GM12878 (cell line): ENCODE results near the gene SH2D7. TPM values are rescaled to one million over a fixed set of nuclear protein-coding genes. Genes with fewer than 3 reads are reported as not detected.

ENCODE experiments used
- ATAC-seq: fragments of 200-7000 bp; cut with Tn5 transposase; 3 replicates; pipeline ENCODE4 v1.9.1; 2020; ENCODE audit warnings: mild to moderate bottlenecking, moderate library complexity
- BruUV-seq: library from RNA; stranded (reverse); fragments of 400-500 nt; replicated peaks from 2 replicates; lab custom pipeline; 2021; lab: Mats Ljungman, UMichigan
- CTCF ChIA-PET: fragments of 300-600 bp; sonication (Branson Sonifier 250); formaldehyde crosslinking; extraction: SDS; loops from one replicate; lab custom pipeline; 2021; ENCODE audit warnings: inconsistent platforms; lab: Yijun Ruan, JAX
- POLR2A ChIA-PET: fragments of 350-600 bp; formaldehyde crosslinking; extraction: SDS; loops from one replicate; lab custom pipeline; 2021; ENCODE audit warnings: inconsistent platforms; lab: Charles Lee
- RAD21 ChIA-PET: fragments of 300-600 bp; sonication (Branson Sonifier 250); formaldehyde crosslinking; loops from one replicate; lab custom pipeline; 2023; ENCODE audit warnings: antibody characterized with exemption; ENCODE audit not compliant: unreplicated experiment; lab: Charles Lee
- SMC1A ChIA-PET: fragments of 300-600 bp; sonication (Branson Sonifier 250); formaldehyde crosslinking; loops from one replicate; lab custom pipeline; 2023; ENCODE audit not compliant: unreplicated experiment, uncharacterized antibody; lab: Charles Lee
- DNase-seq: peaks from one replicate; pipeline ENCODE4 v3.0.0-alpha.2; 2011; ENCODE audit warnings: low read depth, low spot score
- FAIRE-seq: peaks from 3 replicates; lab custom pipeline; 2011; peaks lifted over from hg19 to GRCh38; lab: Jason Lieb, UNC
- H2AFZ ChIP-seq: 2 replicates; pipeline ENCODE4 v1.6.0; 2011; ENCODE audit warnings: low read depth, low read length, control low read depth; ENCODE audit not compliant: control insufficient read depth
- H3K27ac ChIP-seq: 2 replicates; pipeline ENCODE4 v1.5.1; 2011; ENCODE audit warnings: control low read depth; ENCODE audit not compliant: control insufficient read depth, insufficient read depth
- H3K27me3 ChIP-seq, 2 experiments: replicated peaks in 1 of 2; 2 replicates each; pipeline versions ENCODE4 v1.6.0 to v1.6.1; 2011; ENCODE audit warnings: low read length in 1 of 2; ENCODE audit not compliant: control insufficient read depth in 2 of 2, insufficient read depth in 2 of 2
- H3K36me3 ChIP-seq, 2 experiments: 2 replicates each; pipeline ENCODE4 v1.5.1; 2011; ENCODE audit warnings: low read length in 1 of 2; ENCODE audit not compliant: control insufficient read depth in 2 of 2, insufficient read depth in 2 of 2
- H3K4me1 ChIP-seq: 2 replicates; pipeline ENCODE4 v1.6.1; 2011; ENCODE audit warnings: mild to moderate bottlenecking, low read length, moderate library complexity, mixed read lengths; ENCODE audit not compliant: control insufficient read depth, insufficient read depth
- H3K4me2 ChIP-seq: 2 replicates; pipeline ENCODE4 v1.6.0; 2011; ENCODE audit warnings: control low read depth; ENCODE audit not compliant: control insufficient read depth, insufficient read depth
- H3K4me3 ChIP-seq: fragments of 200-600 bp; sonication (generic); 2 replicates; pipeline ENCODE4 v1.5.1; 2016
- H3K79me2 ChIP-seq: 2 replicates; pipeline ENCODE4 v1.6.0; 2011; ENCODE audit warnings: low read length; ENCODE audit not compliant: control insufficient read depth, insufficient read depth
- H3K9ac ChIP-seq: 2 replicates; pipeline ENCODE4 v1.8.0; 2011; ENCODE audit warnings: low read length, control low read depth, mixed read lengths; ENCODE audit not compliant: control insufficient read depth, insufficient read depth
- H3K9me3 ChIP-seq: replicated peaks from 3 replicates; pipeline ENCODE4 v1.5.1; 2011; ENCODE audit warnings: mild to moderate bottlenecking, low read length; ENCODE audit not compliant: control insufficient read depth, insufficient read depth
- H4K20me1 ChIP-seq: 2 replicates; pipeline ENCODE4 v1.6.0; 2011; ENCODE audit not compliant: control insufficient read depth, insufficient read depth
- BCL11A ChIP-seq: IDR thresholded peaks from 2 replicates; pipeline ENCODE4 v1.6.1; 2011; ENCODE audit warnings: low read depth, low read length
- CEBPZ ChIP-seq: fragments of 150-350 bp; IDR thresholded peaks from 2 replicates; pipeline ENCODE4 v1.6.1; 2016; ENCODE audit warnings: low read depth, low read length
- EGR1 ChIP-seq, 2 experiments: IDR thresholded peaks; 1 replicate in 1 of 2; 2 replicates in 1 of 2; pipeline ENCODE4 v1.6.1; 2011 to 2012; ENCODE audit warnings: low read depth in 2 of 2, low read length in 2 of 2, borderline replicate concordance in 1 of 2, mild to moderate bottlenecking in 1 of 2, moderate library complexity in 1 of 2
- JUND ChIP-seq: IDR thresholded peaks from 2 replicates; pipeline ENCODE4 v1.6.1; 2012; ENCODE audit warnings: low read depth, mild to moderate bottlenecking, low read length, improper control_type of control experiment, moderate library complexity
- MTA3 ChIP-seq: IDR thresholded peaks from 2 replicates; pipeline ENCODE4 v1.6.1; 2012; ENCODE audit warnings: low read length, inconsistent platforms, borderline replicate concordance
- MYC ChIP-seq: IDR thresholded peaks from 2 replicates; pipeline ENCODE4 v1.6.1; 2011; ENCODE audit warnings: mild to moderate bottlenecking, low read length, moderate library complexity, inconsistent platforms; ENCODE audit not compliant: insufficient read depth, insufficient replicate concordance, insufficient read length, severe bottlenecking
- RB1 ChIP-seq: fragments of 450-650 bp; formaldehyde crosslinking; IDR thresholded peaks from 2 replicates; pipeline ENCODE4 v1.6.1; 2017; ENCODE audit warnings: mild to moderate bottlenecking, borderline replicate concordance
- RCOR1 ChIP-seq: conservative IDR thresholded peaks from 2 replicates; pipeline ENCODE4 v1.6.1; 2012; ENCODE audit warnings: low read depth, low read length, improper control_type of control experiment
- STAT3 ChIP-seq: IDR thresholded peaks from 2 replicates; pipeline ENCODE4 v1.6.1; 2011; ENCODE audit warnings: low read depth, low read length, improper control_type of control experiment
- TCF3 ChIP-seq: IDR thresholded peaks from 2 replicates; pipeline ENCODE4 v1.6.1; 2012; ENCODE audit warnings: low read depth, mild to moderate bottlenecking, low read length, borderline replicate concordance; ENCODE audit not compliant: insufficient read depth
- WRNIP1 ChIP-seq: IDR thresholded peaks from 2 replicates; pipeline ENCODE4 v1.6.1; 2011; ENCODE audit warnings: low read depth, low read length, improper control_type of control experiment, borderline replicate concordance
- YY1 ChIP-seq: IDR thresholded peaks from 2 replicates; pipeline ENCODE4 v1.6.1; 2011; ENCODE audit warnings: low read depth, mild to moderate bottlenecking, low read length
- ZBED1 ChIP-seq: IDR thresholded peaks from 2 replicates; pipeline ENCODE4 v1.6.1; 2016; ENCODE audit warnings: borderline replicate concordance
- in situ Hi-C: fragments of 300-500 bp; cut with MboI; formaldehyde crosslinking; loops from 9 replicates; pipeline ENCODE4 v1.14.3; 2018; ENCODE audit warnings: mixed read lengths
- intact Hi-C: fragments of 100-400 bp; cut with micrococcal nuclease; formaldehyde crosslinking; loops from one replicate; pipeline ENCODE4 v1.14.2; 2022; ENCODE audit not compliant: unreplicated experiment
- polyA plus RNA-seq, 11 experiments: library from polyadenylated mRNA; depleted of rRNA in 4 of 11; unstranded in 6 of 11; stranded (reverse) in 5 of 11; fragments of >200 nt; fragmentation: Nextera tagmentation in 4 of 11; fragmentation: Illumina TruSeq in 1 of 11; extraction: Ambion mirVana in 4 of 11; extraction: Trizol in 1 of 11; gene quantifications; 1 replicate in 1 of 11; 2 replicates in 10 of 11; pipeline versions ENCODE4 v1.2.1 to v1.2.3, GENCODE V29; 2011 to 2016; ENCODE audit warnings: inconsistent platforms in 2 of 11, missing spikeins in 2 of 11, low read depth in 1 of 11
- total RNA-seq, 4 experiments: library from RNA; depleted of rRNA in 3 of 4; stranded (reverse); fragments of >200 nt in 3 of 4; fragmentation: Illumina TruSeq in 1 of 4; extraction: Trizol in 1 of 4; gene quantifications; 2 replicates each; pipeline versions ENCODE4 v1.2.1 to v1.2.3, GENCODE V29; 2013 to 2021

SH2D7 gene
- total and polyA plus RNA-seq, 10 of the 15 experiments (the other 5 are each of a cell fraction or from before 2014, with no cell fraction given) = 0.04 to 0.06 TPM; not detected in 8

- Histone ChIP-seq H3K9me3 (no peaks in the 10 kb centered on the region), H3K9ac (0 out of 2 replicates have a peak overlapping the region, but pooled peaks have one; percentile 22), H3K36me3 (peaks cover 5 to 14% of the 10 kb centered on the region in 2 experiments), H2AFZ (no peak overlapping the region), H3K4me3 (no peak overlapping the region), H3K79me2 (peaks cover 37% of the 10 kb centered on the region), H4K20me1 (no peaks in the 10 kb centered on the region), H3K27ac (peak overlapping the region; percentile 66), H3K4me1 (peaks cover 81% of the 10 kb centered on the region), H3K27me3 (no peaks in the 10 kb centered on the region), H3K4me2 (peak overlapping the region; percentile 60)
- TF ChIP-seq BCL11A (no peak), RB1 (no peak), EGR1 (IDR thresholded peaks at IDR 0.05; ENCODE audit: borderline replicate concordance in 1 of 2, low read depth in 2 of 2, low read length in 2 of 2) (no peak), WRNIP1 (no peak), TCF3 (no peak), STAT3 (no peak), MTA3 (no peak), CEBPZ (no peak), ZBED1 (no peak), JUND (no peak), MYC (no peak), RCOR1 (no peak), YY1 (no peak)
- no peak for ATAC-seq
- ChIA-PET RAD21 (interaction anchor here (1.3 to 9.0 kb wide), 5 partner anchors 10 to 56 kb away, joined by 6 to 170 read pairs (median 22); no protein-coding TSS in a partner anchor), SMC1A (interaction anchor here (0.9 to 14.4 kb wide), 8 partner anchors 8 to 52 kb away, joined by 3 to 305 read pairs (median 11); no protein-coding TSS in a partner anchor), CTCF (interaction anchor here (1.4 to 9.1 kb wide), 7 partner anchors 9 to 86 kb away, joined by 4 to 158 read pairs (median 24); partner anchors contain the start of gene TBC1D2B), POLR2A (interaction anchor here (0.6 to 6.0 kb wide), 6 partner anchors 9 to 110 kb away, joined by 3 to 79 read pairs (median 4); no protein-coding TSS in a partner anchor)
- in situ Hi-C loops (no loop called here), intact Hi-C loops (no loop called here)
- no peak for FAIRE-seq
- BruUV-seq = no TSS peak
- DNase-seq = no peak
Measured at GRCh38 chr15:78052001-78052401, 40.4 kb upstream of the SH2D7 start.
